CD4-positive, alpha-beta T cell (primary cell): ENCODE results near the gene RASL11A. TPM values are rescaled to one million over a fixed set of nuclear protein-coding genes. Genes with fewer than 3 reads are reported as not detected.

Source experiments
- ATAC-seq: fragments of 200-7000 bp; cut with Tn5 transposase; one replicate; pipeline ENCODE4 v1.10.0; 2022; ENCODE audit warnings: mild to moderate bottlenecking; ENCODE audit not compliant: poor library complexity
- CTCF ChIA-PET: fragments of 350-600 bp; sonication (Branson Sonifier 250); formaldehyde crosslinking; loops from one replicate; lab custom pipeline; 2021; ENCODE audit warnings: antibody characterized with exemption, inconsistent platforms; lab: Charles Lee
- POLR2A ChIA-PET: fragments of 350-600 bp; sonication (Branson Sonifier 250); formaldehyde crosslinking; loops from one replicate; lab custom pipeline; 2021; ENCODE audit warnings: antibody characterized with exemption, inconsistent platforms; lab: Charles Lee
- DNase-seq, 14 experiments: peaks; one replicate each; pipeline ENCODE4 v3.0.0-alpha.2; 2013 to 2020; ENCODE audit warnings: mixed read lengths in 2 of 14
- H3K27ac ChIP-seq, 2 donors: one replicate each; pipeline versions ENCODE4 v1.5.1 to v1.7.0; 2013; ENCODE audit warnings: low read length in 2 of 2, low read depth in 1 of 2, mild to moderate bottlenecking in 1 of 2
- H3K27me3 ChIP-seq, 2 experiments: 1 replicate in 1 of 2; 2 replicates in 1 of 2; pipeline versions ENCODE4 v1.6.1 to v1.7.0; 2013; ENCODE audit warnings: low read length in 2 of 2, control low read depth in 1 of 2, mild to moderate bottlenecking in 1 of 2, moderate library complexity in 1 of 2; ENCODE audit not compliant: insufficient read depth in 2 of 2, control insufficient read depth in 1 of 2
- H3K36me3 ChIP-seq: one replicate; pipeline ENCODE4 v1.6.1; 2013; ENCODE audit warnings: low read length, control low read depth; ENCODE audit not compliant: insufficient read depth
- H3K4me1 ChIP-seq: one replicate; pipeline ENCODE4 v1.6.1; 2013; ENCODE audit warnings: low read length, control low read depth; ENCODE audit not compliant: insufficient read depth
- H3K4me3 ChIP-seq: one replicate; pipeline ENCODE4 v1.5.1; 2013; ENCODE audit warnings: mild to moderate bottlenecking, low read length, moderate library complexity
- H3K9me3 ChIP-seq, 2 experiments: 1 replicate in 1 of 2; 2 replicates in 1 of 2; pipeline versions ENCODE4 v1.6.1 to v1.7.0; 2013; ENCODE audit warnings: low read length in 2 of 2, mild to moderate bottlenecking in 2 of 2, control low read depth in 1 of 2, moderate library complexity in 1 of 2; ENCODE audit not compliant: control insufficient read depth in 1 of 2, insufficient read depth in 1 of 2
- H3K27ac Mint-ChIP-seq: one replicate; pipeline ENCODE4 v1.8.0; 2020; ENCODE audit warnings: mixed read lengths
- H3K27me3 Mint-ChIP-seq: one replicate; pipeline ENCODE4 v1.8.0; 2021; ENCODE audit warnings: mixed read lengths
- H3K36me3 Mint-ChIP-seq: one replicate; pipeline ENCODE4 v1.8.0; 2021; ENCODE audit warnings: low read depth, mixed read lengths
- H3K4me1 Mint-ChIP-seq: one replicate; pipeline ENCODE4 v1.8.0; 2021; ENCODE audit warnings: low read depth, mixed read lengths
- H3K4me3 Mint-ChIP-seq: one replicate; pipeline ENCODE4 v1.8.0; 2020; ENCODE audit warnings: mild to moderate bottlenecking, mixed read lengths
- H3K9me3 Mint-ChIP-seq: one replicate; pipeline ENCODE4 v1.8.0; 2020; ENCODE audit warnings: mixed read lengths
- intact Hi-C, 2 experiments: fragments of 100-400 bp; cut with DNase I in 1 of 2; cut with micrococcal nuclease in 1 of 2; formaldehyde crosslinking; loops; one replicate each; pipeline versions ENCODE4 v1.15.1 to v1.9.0; 2023 to 2025; cut with DNase I, micrococcal nuclease
- total RNA-seq, 174 experiments: library from RNA in 2 of 174; stranded (reverse) in 2 of 174; gene quantifications; one replicate each; pipeline ENCODE4 v1.2.3 and lab custom pipeline; 2021 to 2026
- TF ChIP-seq, protein P1 (sequence below): fragments of 200-600 bp; IDR thresholded peaks from one replicate; pipeline ENCODE4 v1.8.0; 2022; ENCODE audit warnings: antibody characterized with exemption, mild to moderate bottlenecking

The RASL11A gene
- total RNA-seq, 2 experiments from 2014 or later = 2.9 to 4.7 TPM

GRCh38 chr13:27280841-27281240, 10.2 kb downstream of the RASL11A start:
- ChIA-PET POLR2A (interaction anchor here (0.8 kb wide), 1 partner anchor 275 kb away, joined by 3 read pairs; no protein-coding TSS in a partner anchor), CTCF (no interaction called here)
- Histone ChIP-seq H3K27ac (no peak overlapping the region), H3K36me3 (no peaks in the 10 kb centered on the region), H3K27me3 (no peaks in the 10 kb centered on the region), H3K4me3 (no peak overlapping the region), H3K4me1 (no peaks in the 10 kb centered on the region), H3K9me3 (no peaks in the 10 kb centered on the region)
- ATAC-seq (no peak), DNase-seq (no peak)
- no peak overlapping the region for H3K27ac Mint-ChIP-seq
- no peaks in the 10 kb centered on the region for H3K9me3 Mint-ChIP-seq
- peaks cover 12% of the 10 kb centered on the region for H3K27me3 Mint-ChIP-seq
- H3K4me3 Mint-ChIP-seq = no peak overlapping the region
- intact Hi-C loops = no loop called here
- TF ChIP-seq, protein P1, sequence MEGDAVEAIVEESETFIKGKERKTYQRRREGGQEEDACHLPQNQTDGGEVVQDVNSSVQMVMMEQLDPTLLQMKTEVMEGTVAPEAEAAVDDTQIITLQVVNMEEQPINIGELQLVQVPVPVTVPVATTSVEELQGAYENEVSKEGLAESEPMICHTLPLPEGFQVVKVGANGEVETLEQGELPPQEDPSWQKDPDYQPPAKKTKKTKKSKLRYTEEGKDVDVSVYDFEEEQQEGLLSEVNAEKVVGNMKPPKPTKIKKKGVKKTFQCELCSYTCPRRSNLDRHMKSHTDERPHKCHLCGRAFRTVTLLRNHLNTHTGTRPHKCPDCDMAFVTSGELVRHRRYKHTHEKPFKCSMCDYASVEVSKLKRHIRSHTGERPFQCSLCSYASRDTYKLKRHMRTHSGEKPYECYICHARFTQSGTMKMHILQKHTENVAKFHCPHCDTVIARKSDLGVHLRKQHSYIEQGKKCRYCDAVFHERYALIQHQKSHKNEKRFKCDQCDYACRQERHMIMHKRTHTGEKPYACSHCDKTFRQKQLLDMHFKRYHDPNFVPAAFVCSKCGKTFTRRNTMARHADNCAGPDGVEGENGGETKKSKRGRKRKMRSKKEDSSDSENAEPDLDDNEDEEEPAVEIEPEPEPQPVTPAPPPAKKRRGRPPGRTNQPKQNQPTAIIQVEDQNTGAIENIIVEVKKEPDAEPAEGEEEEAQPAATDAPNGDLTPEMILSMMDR = no peak
- H3K4me1 Mint-ChIP-seq = no peaks in the 10 kb centered on the region
- no peaks in the 10 kb centered on the region for H3K36me3 Mint-ChIP-seq

DNA sequence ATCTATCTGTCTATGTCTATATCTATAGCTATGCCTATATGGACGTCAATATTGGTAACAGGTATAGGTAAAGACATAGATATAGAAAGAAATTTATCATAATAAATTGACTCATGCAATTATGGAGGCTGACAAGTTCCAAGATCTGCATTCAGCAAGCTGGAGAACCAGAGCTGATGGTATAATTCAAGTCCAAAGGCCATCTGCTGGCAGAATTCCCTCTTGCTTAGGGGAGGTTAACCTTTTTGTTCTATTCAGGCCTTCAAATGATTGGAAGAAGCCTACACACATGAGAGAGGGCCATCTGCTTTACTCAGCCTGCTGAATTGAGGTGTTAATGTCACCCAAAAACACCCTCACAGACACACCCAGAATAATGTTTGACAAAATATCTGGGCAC, 10.8 kb downstream of the RASL11A start:
- POLR2A ChIA-PET = interaction anchor here (0.8 kb wide), 1 partner anchor 276 kb away, joined by 3 read pairs; no protein-coding TSS in a partner anchor
- no peak for DNase-seq
- no peaks in the 10 kb centered on the region for H3K9me3 Mint-ChIP-seq
- intact Hi-C loops = no loop called here
- no peak overlapping the region for H3K27ac Mint-ChIP-seq
- Histone ChIP-seq H3K27me3 (no peaks in the 10 kb centered on the region), H3K4me1 (no peaks in the 10 kb centered on the region), H3K27ac (no peak overlapping the region), H3K4me3 (no peak overlapping the region), H3K9me3 (no peaks in the 10 kb centered on the region), H3K36me3 (no peaks in the 10 kb centered on the region)
- TF ChIP-seq, protein P1 = no peak
- no peak overlapping the region for H3K4me3 Mint-ChIP-seq
- H3K27me3 Mint-ChIP-seq = peaks cover 8% of the 10 kb centered on the region
- no peaks in the 10 kb centered on the region for H3K36me3 Mint-ChIP-seq
- no peak for ATAC-seq
- H3K4me1 Mint-ChIP-seq = no peaks in the 10 kb centered on the region
- CTCF ChIA-PET = interaction anchor here (1.3 kb wide), 1 partner anchor 10 kb away, joined by 4 read pairs; the partner anchor contains the start of gene RASL11A

GRCh38 chr13:27283906-27284493, 13.4 kb downstream of the RASL11A start:
- ATAC-seq = no peak
- DNase-seq = peak in 3 of 14 experiments; percentile 8 to 29 (median 19)
- H3K27me3 ChIP-seq = no peaks in the 10 kb centered on the region
- POLR2A ChIA-PET = no interaction called here
- H3K36me3 Mint-ChIP-seq = no peaks in the 10 kb centered on the region
- H3K4me1 Mint-ChIP-seq = no peaks in the 10 kb centered on the region
- intact Hi-C loops = no loop called here
- no peaks in the 10 kb centered on the region for H3K4me1 ChIP-seq
- no peak overlapping the region for H3K4me3 Mint-ChIP-seq
- no peak overlapping the region for H3K27ac Mint-ChIP-seq
- CTCF ChIA-PET = interaction anchor here (1.3 kb wide), 1 partner anchor 298 kb away, joined by 4 read pairs; no protein-coding TSS in a partner anchor
- H3K27me3 Mint-ChIP-seq = no peaks in the 10 kb centered on the region
- no peak overlapping the region for H3K4me3 ChIP-seq
- no peaks in the 10 kb centered on the region for H3K9me3 Mint-ChIP-seq
- no peaks in the 10 kb centered on the region for H3K36me3 ChIP-seq
- TF ChIP-seq, protein P1 = no peak
- H3K27ac ChIP-seq = no peak overlapping the region
- H3K9me3 ChIP-seq = no peaks in the 10 kb centered on the region
